ENCODE measurements around the gene ABCC11.
"Not testable (repeated sequence)": the region's sequence is repeated elsewhere in the genome, so short reads cannot be mapped to it uniquely, and the experiment has no call there.

The ABCC11 gene

GRCh38 chr16:48194828-48195556 lies 52.3 kb downstream of the ABCC11 start:
- no peak for DNase-seq

GRCh38 chr16:48193846-48194245 lies 53.5 kb downstream of the ABCC11 start:
- no peak for DNase-seq

- no peak for DNase-seq
These were observed 58.8 kb downstream of the ABCC11 start for GRCh38 chr16:48188449-48189102.

- no peak for DNase-seq
These were observed 59.6 kb downstream of the ABCC11 start for GRCh38 chr16:48187779-48188178.

- no peak for DNase-seq
These were observed 62.7 kb downstream of the ABCC11 start for GRCh38 chr16:48184681-48185080.

GRCh38 chr16:48182979-48183537 lies 64.3 kb downstream of the ABCC11 start:
- no peak for DNase-seq

GRCh38 chr16:48181746-48182520 lies 65.4 kb downstream of the ABCC11 start:
- not testable (repeated sequence) for DNase-seq

GRCh38 chr16:48180868-48181480 lies 66.4 kb downstream of the ABCC11 start:
- no peak for DNase-seq

GRCh38 chr16:48176635-48177408 lies 70.5 kb downstream of the ABCC11 start:
- DNase-seq: no peak

GRCh38 chr16:48173889-48174288 lies 73.5 kb downstream of the ABCC11 start:
- DNase-seq: no peak

- no peak for DNase-seq
These were observed 74.7 kb downstream of the ABCC11 start for GRCh38 chr16:48172682-48173081.

GRCh38 chr16:48169896-48170295 lies 77.4 kb downstream of the ABCC11 start:
- no peak for DNase-seq

- DNase-seq: no peak
These were observed 79.3 kb downstream of the ABCC11 start for GRCh38 chr16:48168075-48168474.

- not testable (repeated sequence) for DNase-seq
These were observed 80.7 kb downstream of the ABCC11 start for GRCh38 chr16:48166617-48167016.

- DNase-seq: no peak
These were observed 81.3 kb downstream of the ABCC11 start for GRCh38 chr16:48165961-48166578.

GRCh38 chr16:48164907-48165715 lies 82.2 kb downstream of the ABCC11 start:
- DNase-seq: peak; percentile 61

GRCh38 chr16:48162839-48163410 lies 84.4 kb downstream of the ABCC11 start:
- no peak for DNase-seq

GRCh38 chr16:48161906-48162305 lies 85.4 kb downstream of the ABCC11 start:
- no peak for DNase-seq

GRCh38 chr16:48160575-48160974 lies 86.8 kb downstream of the ABCC11 start:
- DNase-seq: no peak

GRCh38 chr16:48158296-48158695 lies 89.0 kb downstream of the ABCC11 start:
- no peak for DNase-seq
